Subcutaneous adipose tissue (tissue), 4 donors: Measurements from ENCODE around the gene EXOC6B. TPM values are rescaled to one million over a fixed set of nuclear protein-coding genes. Genes with fewer than 3 reads are reported as not detected.

ENCODE experiments used
- small RNA-seq: library from RNA; depleted of rRNA; stranded (forward); fragments of <200 nt; gene quantifications from one replicate; pipeline ENCODE3, GENCODE V24; 2016
- total RNA-seq, 4 donors: library from RNA; depleted of rRNA; stranded (reverse); fragments of >200 nt; gene quantifications; one replicate each; pipeline ENCODE4 v1.1.0, GENCODE V29; 2016
- TF ChIP-seq, protein P1 (sequence below): fragments of 450-650 bp; IDR thresholded peaks from one replicate; pipeline ENCODE4 v1.5.1; 2016; ENCODE audit warnings: low read depth, mild to moderate bottlenecking, control low read depth, antibody characterized with exemption, moderate library complexity

The EXOC6B gene
- total RNA-seq, 4 donors from 2014 or later = 33.9 to 40.5 (median 38.9) TPM

DNA sequence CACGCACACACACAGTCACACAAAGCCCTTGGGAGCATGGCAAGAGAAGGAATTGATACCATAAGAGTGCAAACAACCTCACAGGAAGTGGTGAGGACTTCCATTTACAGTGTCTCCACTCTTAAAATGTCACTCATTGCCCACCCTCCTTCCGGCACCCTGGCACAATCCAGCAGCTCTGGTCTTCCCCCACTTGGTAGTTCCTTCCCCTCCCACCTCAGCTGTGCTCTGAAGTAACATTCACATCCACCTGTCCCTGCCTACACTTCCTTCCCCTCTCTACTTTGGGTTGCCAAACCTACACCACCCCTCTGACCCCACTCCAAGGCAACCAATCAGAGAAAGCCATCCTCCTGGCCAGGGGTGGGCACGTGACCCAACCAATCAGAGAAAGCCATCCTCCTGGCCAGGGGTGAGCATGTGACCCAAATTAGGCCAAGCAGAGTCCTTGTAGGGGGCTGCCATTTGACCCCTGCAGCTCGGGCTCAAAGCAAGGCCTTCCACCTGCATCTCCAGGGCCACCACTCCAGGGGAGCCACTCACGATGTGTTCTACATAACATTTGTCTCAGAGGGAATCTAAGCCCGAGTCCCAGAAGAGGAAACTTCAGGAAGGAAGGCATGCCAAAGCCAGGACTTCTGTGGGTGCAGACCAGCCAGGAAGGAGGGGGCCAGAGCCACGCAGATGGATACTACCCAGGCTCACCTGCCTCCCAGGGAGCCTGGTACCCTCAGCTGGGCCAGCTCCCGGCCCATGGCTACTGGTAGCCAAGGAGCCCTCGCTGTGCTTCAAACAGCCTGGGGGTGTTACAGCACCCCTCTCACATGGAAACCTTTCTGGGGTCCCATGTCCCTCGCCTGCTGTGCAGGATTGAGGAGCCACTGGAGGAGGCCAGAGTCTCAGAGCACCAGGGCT lies 699.4 kb downstream of the EXOC6B start:
- TF ChIP-seq, protein P1, sequence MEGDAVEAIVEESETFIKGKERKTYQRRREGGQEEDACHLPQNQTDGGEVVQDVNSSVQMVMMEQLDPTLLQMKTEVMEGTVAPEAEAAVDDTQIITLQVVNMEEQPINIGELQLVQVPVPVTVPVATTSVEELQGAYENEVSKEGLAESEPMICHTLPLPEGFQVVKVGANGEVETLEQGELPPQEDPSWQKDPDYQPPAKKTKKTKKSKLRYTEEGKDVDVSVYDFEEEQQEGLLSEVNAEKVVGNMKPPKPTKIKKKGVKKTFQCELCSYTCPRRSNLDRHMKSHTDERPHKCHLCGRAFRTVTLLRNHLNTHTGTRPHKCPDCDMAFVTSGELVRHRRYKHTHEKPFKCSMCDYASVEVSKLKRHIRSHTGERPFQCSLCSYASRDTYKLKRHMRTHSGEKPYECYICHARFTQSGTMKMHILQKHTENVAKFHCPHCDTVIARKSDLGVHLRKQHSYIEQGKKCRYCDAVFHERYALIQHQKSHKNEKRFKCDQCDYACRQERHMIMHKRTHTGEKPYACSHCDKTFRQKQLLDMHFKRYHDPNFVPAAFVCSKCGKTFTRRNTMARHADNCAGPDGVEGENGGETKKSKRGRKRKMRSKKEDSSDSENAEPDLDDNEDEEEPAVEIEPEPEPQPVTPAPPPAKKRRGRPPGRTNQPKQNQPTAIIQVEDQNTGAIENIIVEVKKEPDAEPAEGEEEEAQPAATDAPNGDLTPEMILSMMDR = no peak

Small RNA genes within 50 kb of the gene (small RNA-seq; reads per million reads assigned to genes)
- gene RF00592 (not detected), gene RNU2-39P (not detected)

Other genes with a start within 250 kb of the EXOC6B start
- gene SPR, start 61.4 kb upstream of the EXOC6B start, total RNA-seq = 10 to 100 TPM; 32.6 to 46.1 (median 38.0) TPM
- not detected for gene EMX1, start 91.5 kb upstream of the EXOC6B start, total RNA-seq
- 1 to 10 TPM; 5.1 to 8.9 (median 7.6) TPM for gene SFXN5, start 245.7 kb upstream of the EXOC6B start, total RNA-seq